SK-N-SH treated with all-trans-retinoic acid at 6 μM for 48 hours (cell line): Measurements from ENCODE around the gene CDKN2D.

Source experiments
- CSRNP3 ChIP-seq: fragments of 250-450 bp; sonication (Bioruptor Pico); IDR thresholded peaks from 2 replicates; pipeline ENCODE4 v1.5.1; 2021; ENCODE audit warnings: mild to moderate bottlenecking, moderate library complexity
- GLIS3 ChIP-seq: fragments of 250-450 bp; sonication (Bioruptor Pico); IDR thresholded peaks from 2 replicates; pipeline ENCODE4 v1.5.0; 2020; ENCODE audit warnings: mild to moderate bottlenecking, moderate library complexity
- PATZ1 ChIP-seq: fragments of 250-450 bp; sonication (Bioruptor Pico); IDR thresholded peaks from 2 replicates; pipeline ENCODE4 v1.8.0; 2020; ENCODE audit warnings: mild to moderate bottlenecking, moderate library complexity, borderline replicate concordance
- SNAI2 ChIP-seq: fragments of 250-450 bp; sonication (Bioruptor Pico); IDR thresholded peaks from 2 replicates; pipeline ENCODE4 v1.5.0; 2020; ENCODE audit warnings: mild to moderate bottlenecking, moderate library complexity
- TCF4 ChIP-seq: fragments of 250-450 bp; sonication (Bioruptor Pico); IDR thresholded peaks from 2 replicates; pipeline ENCODE4 v1.8.0; 2021; ENCODE audit warnings: mild to moderate bottlenecking, moderate library complexity, borderline replicate concordance
- ZNF565 ChIP-seq: fragments of 450-650 bp; formaldehyde crosslinking; conservative IDR thresholded peaks from 2 replicates; pipeline ENCODE4 v1.5.0; 2020; ENCODE audit warnings: low read depth, mild to moderate bottlenecking, moderate library complexity

DNA sequence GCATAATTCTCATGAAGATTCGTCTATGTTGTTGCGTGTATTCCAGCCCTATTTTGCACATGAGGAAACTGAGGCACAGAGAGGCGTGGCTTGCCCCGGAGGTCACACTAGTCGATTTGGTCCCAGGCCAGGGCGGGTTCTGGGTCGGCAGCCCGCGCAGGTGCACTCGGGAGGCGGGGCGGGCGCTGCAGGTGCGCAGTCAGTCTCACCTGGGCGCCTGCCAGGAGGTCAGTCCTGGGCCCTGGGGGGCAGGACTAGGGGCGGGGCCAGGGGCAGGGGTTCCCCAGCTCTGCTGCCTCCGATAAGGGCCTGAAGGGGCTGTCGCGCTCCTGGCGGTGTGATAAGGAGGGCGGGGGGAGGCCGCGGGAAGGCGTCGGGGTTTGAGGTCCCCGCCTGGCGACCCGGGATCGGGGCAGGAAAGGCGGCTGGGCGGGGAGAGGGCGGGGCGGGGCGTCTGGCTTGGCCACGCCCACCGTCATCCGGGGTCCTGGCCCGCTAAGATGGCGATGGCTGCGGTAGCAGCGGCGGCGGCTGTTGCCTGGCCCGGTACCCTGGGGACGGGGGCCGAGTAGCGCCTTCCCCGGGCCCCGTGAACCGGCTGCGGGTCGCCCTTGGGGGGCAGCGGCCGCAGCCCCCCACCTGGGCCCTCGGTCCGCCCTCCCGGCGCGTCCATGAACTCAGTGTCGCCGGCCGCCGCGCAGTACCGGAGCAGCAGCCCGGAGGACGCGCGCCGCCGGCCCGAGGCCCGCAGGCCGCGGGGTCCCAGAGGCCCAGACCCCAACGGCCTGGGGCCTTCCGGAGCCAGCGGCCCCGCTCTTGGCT is 25.1 kb downstream of the CDKN2D start, which contains the start of gene ATG4D:
- TF ChIP-seq PATZ1 (CRISPR knock-in tag) (no peak), ZNF565 (CRISPR knock-in tag) (no peak), CSRNP3 (CRISPR knock-in tag) (no peak), GLIS3 (no peak), TCF4 (no peak), SNAI2 (CRISPR knock-in tag) (no peak; the same call in 1 of the 2 replicates)
